ENCODE measurements around the gene SRM. TPM values are rescaled to one million over a fixed set of nuclear protein-coding genes. Genes with fewer than 3 reads are reported as not detected.
"Not testable (repeated sequence)": the region's sequence is repeated elsewhere in the genome, so short reads cannot be mapped to it uniquely, and the experiment has no call there.

Gene SRM
- polyA plus RNA-seq, 1 experiment, result 75.2 TPM

GRCh38 chr1:11024874-11025203, 35.0 kb downstream of the SRM start:
- CTCF ChIA-PET, result interaction anchor here (1.7 kb wide), 1 partner anchor 13 kb away, joined by 5 read pairs; no protein-coding TSS in a partner anchor
- no peak for DNase-seq (ENCODE audit: low read depth)
- POLR2A ChIA-PET, result no interaction called here
- Histone ChIP-seq H3K4me3 (ENCODE audit: low read depth, low read length) (no peak overlapping the region), H3K27me3 (ENCODE audit: control insufficient read depth, insufficient read depth, low read length) (no peaks in the 10 kb centered on the region), H3K36me3 (ENCODE audit: control insufficient read depth, insufficient read depth, low read length) (peaks cover 12% of the 10 kb centered on the region)
- TF ChIP-seq, protein P1, sequence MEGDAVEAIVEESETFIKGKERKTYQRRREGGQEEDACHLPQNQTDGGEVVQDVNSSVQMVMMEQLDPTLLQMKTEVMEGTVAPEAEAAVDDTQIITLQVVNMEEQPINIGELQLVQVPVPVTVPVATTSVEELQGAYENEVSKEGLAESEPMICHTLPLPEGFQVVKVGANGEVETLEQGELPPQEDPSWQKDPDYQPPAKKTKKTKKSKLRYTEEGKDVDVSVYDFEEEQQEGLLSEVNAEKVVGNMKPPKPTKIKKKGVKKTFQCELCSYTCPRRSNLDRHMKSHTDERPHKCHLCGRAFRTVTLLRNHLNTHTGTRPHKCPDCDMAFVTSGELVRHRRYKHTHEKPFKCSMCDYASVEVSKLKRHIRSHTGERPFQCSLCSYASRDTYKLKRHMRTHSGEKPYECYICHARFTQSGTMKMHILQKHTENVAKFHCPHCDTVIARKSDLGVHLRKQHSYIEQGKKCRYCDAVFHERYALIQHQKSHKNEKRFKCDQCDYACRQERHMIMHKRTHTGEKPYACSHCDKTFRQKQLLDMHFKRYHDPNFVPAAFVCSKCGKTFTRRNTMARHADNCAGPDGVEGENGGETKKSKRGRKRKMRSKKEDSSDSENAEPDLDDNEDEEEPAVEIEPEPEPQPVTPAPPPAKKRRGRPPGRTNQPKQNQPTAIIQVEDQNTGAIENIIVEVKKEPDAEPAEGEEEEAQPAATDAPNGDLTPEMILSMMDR (IDR thresholded peaks at IDR 0.05; ENCODE audit: insufficient read depth, low read depth, low read length), result no peak

GRCh38 chr1:11024154-11024873, 35.5 kb downstream of the SRM start:
- TF ChIP-seq, protein P1 (IDR thresholded peaks at IDR 0.05; ENCODE audit: insufficient read depth, low read depth, low read length), result no peak

GRCh38 chr1:11023201-11023600, 36.6 kb downstream of the SRM start:
- POLR2A ChIA-PET, result no interaction called here
- TF ChIP-seq, protein P1 (IDR thresholded peaks at IDR 0.05; ENCODE audit: insufficient read depth, low read depth, low read length), result no peak
- CTCF ChIA-PET, result no interaction called here
- peaks cover 14% of the 10 kb centered on the region for H3K36me3 ChIP-seq (ENCODE audit: control insufficient read depth, insufficient read depth, low read length)
- no peaks in the 10 kb centered on the region for H3K27me3 ChIP-seq (ENCODE audit: control insufficient read depth, insufficient read depth, low read length)
- no peak overlapping the region for H3K4me3 ChIP-seq (ENCODE audit: low read depth, low read length)
- DNase-seq (ENCODE audit: low read depth), result no peak

More at GRCh38 chr1:11024154-11024873, 35.5 kb downstream of the SRM start:
- Histone ChIP-seq H3K27me3 (ENCODE audit: control insufficient read depth, insufficient read depth, low read length) (no peaks in the 10 kb centered on the region), H3K4me3 (ENCODE audit: low read depth, low read length) (no peak overlapping the region), H3K36me3 (ENCODE audit: control insufficient read depth, insufficient read depth, low read length) (peaks cover 12% of the 10 kb centered on the region)
- ChIA-PET CTCF (interaction anchor here (1.7 kb wide), 1 partner anchor 13 kb away, joined by 5 read pairs; no protein-coding TSS in a partner anchor), POLR2A (no interaction called here)
- no peak for DNase-seq (ENCODE audit: low read depth)

- no peak for DNase-seq (ENCODE audit: low read depth)
- CTCF ChIA-PET, result no interaction called here
- TF ChIP-seq, protein P1 (IDR thresholded peaks at IDR 0.05; ENCODE audit: insufficient read depth, low read depth, low read length), result no peak
- POLR2A ChIA-PET, result no interaction called here
- Histone ChIP-seq H3K4me3 (ENCODE audit: low read depth, low read length) (no peak overlapping the region), H3K27me3 (ENCODE audit: control insufficient read depth, insufficient read depth, low read length) (no peaks in the 10 kb centered on the region), H3K36me3 (ENCODE audit: control insufficient read depth, insufficient read depth, low read length) (peaks cover 22% of the 10 kb centered on the region)
These were observed 39.8 kb downstream of the SRM start for GRCh38 chr1:11019971-11020370.

GRCh38 chr1:11019358-11019757, 40.5 kb downstream of the SRM start:
- CTCF ChIA-PET; DNase-seq (ENCODE audit: low read depth); H3K27me3 ChIP-seq (ENCODE audit: control insufficient read depth, insufficient read depth, low read length); POLR2A ChIA-PET; H3K4me3 ChIP-seq (ENCODE audit: low read depth, low read length): not testable (repeated sequence)
- H3K36me3 ChIP-seq (ENCODE audit: control insufficient read depth, insufficient read depth, low read length), result peaks cover 25% of the 10 kb centered on the region

GRCh38 chr1:11013160-11013531, 46.7 kb downstream of the SRM start:
- no peak for DNase-seq (ENCODE audit: low read depth)
- ChIA-PET POLR2A (interaction anchor here (0.6 kb wide), 1 partner anchor 8 kb away, joined by 4 read pairs; no protein-coding TSS in a partner anchor), CTCF (interaction anchor here (0.6 kb wide), 1 partner anchor 172 kb away, joined by 4 read pairs; no protein-coding TSS in a partner anchor)
- Histone ChIP-seq H3K27me3 (ENCODE audit: control insufficient read depth, insufficient read depth, low read length) (no peaks in the 10 kb centered on the region), H3K4me3 (ENCODE audit: low read depth, low read length) (peak overlapping the region; percentile 71), H3K36me3 (ENCODE audit: control insufficient read depth, insufficient read depth, low read length) (peaks cover 17% of the 10 kb centered on the region)
- TF ChIP-seq, protein P1 (IDR thresholded peaks at IDR 0.05; ENCODE audit: insufficient read depth, low read depth, low read length), result no peak

Measured in BJ (cell line).